Nephron progenitor cell (in vitro differentiated cells): ENCODE results near the gene GNG4.

Source experiments
- DNase-seq: peaks from one replicate; pipeline ENCODE4 v3.0.0; 2021
- H3K27ac Mint-ChIP-seq: 2 replicates; pipeline ENCODE4 v1.8.0; 2021; ENCODE audit warnings: mild to moderate bottlenecking, moderate library complexity, mixed read lengths
- H3K27me3 Mint-ChIP-seq: 2 replicates; pipeline ENCODE4 v1.8.0; 2021; ENCODE audit warnings: mild to moderate bottlenecking, low read depth, mixed read lengths; ENCODE audit not compliant: poor library complexity
- H3K36me3 Mint-ChIP-seq: 2 replicates; pipeline ENCODE4 v1.8.0; 2021; ENCODE audit warnings: low read depth, mixed read lengths
- H3K4me1 Mint-ChIP-seq: 2 replicates; pipeline ENCODE4 v1.8.0; 2021; ENCODE audit warnings: mixed read lengths
- H3K4me3 Mint-ChIP-seq: 2 replicates; pipeline ENCODE4 v1.8.0; 2021; ENCODE audit warnings: mild to moderate bottlenecking, moderate library complexity, mixed read lengths
- H3K9me3 Mint-ChIP-seq: 2 replicates; pipeline ENCODE4 v1.8.0; 2021; ENCODE audit warnings: mild to moderate bottlenecking, moderate library complexity, mixed read lengths
- CTCF ChIP-seq: fragments of 200-600 bp; sonication (generic); IDR thresholded peaks from 2 replicates; pipeline ENCODE4 v1.5.0; 2021; ENCODE audit warnings: antibody characterized with exemption

Gene GNG4

GRCh38 chr1:235563513-235564061 lies 86.0 kb downstream of the GNG4 start:
- Mint-ChIP-seq H3K9me3 (peaks cover 4% of the 10 kb centered on the region), H3K27ac (no peak overlapping the region), H3K27me3 (peaks cover 4% of the 10 kb centered on the region), H3K4me1 (peaks cover 5% of the 10 kb centered on the region), H3K36me3 (no peaks in the 10 kb centered on the region), H3K4me3 (no peak overlapping the region)
- no peak for TF ChIP-seq CTCF
- DNase-seq: no peak

DNA sequence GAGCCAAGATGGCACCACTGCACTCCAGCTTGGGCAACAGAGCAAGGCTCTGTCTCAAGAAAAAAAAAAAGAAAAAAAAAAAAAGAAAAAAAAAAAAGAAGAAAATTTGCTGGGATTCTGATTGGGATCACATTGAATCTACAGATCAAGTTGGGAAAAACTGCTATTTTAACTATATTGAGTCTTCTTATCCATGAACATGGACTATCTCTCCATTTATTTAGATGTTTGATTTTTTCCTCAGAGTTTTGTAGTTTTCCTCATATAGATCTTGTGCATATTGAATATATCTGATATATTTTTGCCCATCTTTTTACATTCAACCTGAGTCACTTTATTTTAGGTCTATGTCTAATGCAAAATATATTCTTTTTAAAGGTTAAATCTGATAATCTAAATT lies 87.0 kb downstream of the GNG4 start:
- Mint-ChIP-seq H3K27ac (no peak overlapping the region), H3K9me3 (peaks cover 4% of the 10 kb centered on the region), H3K4me1 (peaks cover 5% of the 10 kb centered on the region), H3K27me3 (no peaks in the 10 kb centered on the region), H3K36me3 (no peaks in the 10 kb centered on the region), H3K4me3 (no peak overlapping the region)
- no peak for TF ChIP-seq CTCF
- DNase-seq: no peak

GRCh38 chr1:235558621-235559169 lies 90.9 kb downstream of the GNG4 start:
- Mint-ChIP-seq H3K36me3 (peaks cover 5% of the 10 kb centered on the region), H3K27ac (no peak overlapping the region), H3K9me3 (peaks cover 9% of the 10 kb centered on the region), H3K27me3 (no peaks in the 10 kb centered on the region), H3K4me1 (no peaks in the 10 kb centered on the region), H3K4me3 (no peak overlapping the region)
- DNase-seq: no peak
- TF ChIP-seq CTCF: no peak

DNA sequence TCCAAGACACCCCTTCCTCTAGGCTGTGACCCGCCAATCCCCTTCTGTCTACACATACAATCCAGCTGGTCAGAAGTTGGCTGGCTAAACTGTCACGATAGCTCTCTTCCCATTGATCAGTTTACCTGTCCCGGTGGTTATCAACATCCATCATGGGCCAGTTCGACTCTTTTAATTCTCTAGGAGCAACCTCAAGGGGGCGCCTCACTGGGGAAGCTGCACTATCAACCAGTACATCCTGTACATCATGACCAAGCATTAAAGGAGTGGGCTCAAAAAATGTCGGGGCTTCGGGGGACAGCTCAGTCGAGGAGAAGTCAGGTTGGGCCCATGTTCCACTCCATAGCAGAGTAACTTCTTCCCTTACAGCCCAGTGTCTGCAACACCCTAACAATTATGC lies 92.1 kb downstream of the GNG4 start:
- no peak overlapping the region for H3K27ac Mint-ChIP-seq
- TF ChIP-seq CTCF: no peak
- H3K9me3 Mint-ChIP-seq: peaks cover 9% of the 10 kb centered on the region
- peaks cover 3% of the 10 kb centered on the region for H3K27me3 Mint-ChIP-seq
- peak; percentile 11 for DNase-seq
- H3K4me1 Mint-ChIP-seq: no peaks in the 10 kb centered on the region
- H3K36me3 Mint-ChIP-seq: peaks cover 5% of the 10 kb centered on the region
- H3K4me3 Mint-ChIP-seq: no peak overlapping the region

- Mint-ChIP-seq H3K4me1 (no peaks in the 10 kb centered on the region), H3K27me3 (peaks cover 3% of the 10 kb centered on the region), H3K36me3 (peaks cover 5% of the 10 kb centered on the region)
Observed at GRCh38 chr1:235556807-235557206, 92.8 kb downstream of the GNG4 start.

More at GRCh38 chr1:235556807-235557206, 92.8 kb downstream of the GNG4 start:
- TF ChIP-seq CTCF: no peak
- Mint-ChIP-seq H3K4me3 (no peak overlapping the region), H3K27ac (no peak overlapping the region), H3K9me3 (peaks cover 5% of the 10 kb centered on the region)
- no peak for DNase-seq
